ENCODE results near the gene ITIH4. TPM values are rescaled to one million over a fixed set of nuclear protein-coding genes. Genes with fewer than 3 reads are reported as not detected.
A peak's percentile ranks its signal among the peaks of the same experiment; 100 is the strongest.

ITIH4 gene
- total and polyA plus RNA-seq, 2 of the 13 experiments (the other 11 are each of a cell fraction or from before 2014, with no cell fraction given): 2.7 to 5.3 TPM

GRCh38 chr3:52777127-52777958 lies 53.1 kb downstream of the ITIH4 start, which contains the start of gene ITIH1 (continued):
- TF ChIP-seq, protein P1, sequence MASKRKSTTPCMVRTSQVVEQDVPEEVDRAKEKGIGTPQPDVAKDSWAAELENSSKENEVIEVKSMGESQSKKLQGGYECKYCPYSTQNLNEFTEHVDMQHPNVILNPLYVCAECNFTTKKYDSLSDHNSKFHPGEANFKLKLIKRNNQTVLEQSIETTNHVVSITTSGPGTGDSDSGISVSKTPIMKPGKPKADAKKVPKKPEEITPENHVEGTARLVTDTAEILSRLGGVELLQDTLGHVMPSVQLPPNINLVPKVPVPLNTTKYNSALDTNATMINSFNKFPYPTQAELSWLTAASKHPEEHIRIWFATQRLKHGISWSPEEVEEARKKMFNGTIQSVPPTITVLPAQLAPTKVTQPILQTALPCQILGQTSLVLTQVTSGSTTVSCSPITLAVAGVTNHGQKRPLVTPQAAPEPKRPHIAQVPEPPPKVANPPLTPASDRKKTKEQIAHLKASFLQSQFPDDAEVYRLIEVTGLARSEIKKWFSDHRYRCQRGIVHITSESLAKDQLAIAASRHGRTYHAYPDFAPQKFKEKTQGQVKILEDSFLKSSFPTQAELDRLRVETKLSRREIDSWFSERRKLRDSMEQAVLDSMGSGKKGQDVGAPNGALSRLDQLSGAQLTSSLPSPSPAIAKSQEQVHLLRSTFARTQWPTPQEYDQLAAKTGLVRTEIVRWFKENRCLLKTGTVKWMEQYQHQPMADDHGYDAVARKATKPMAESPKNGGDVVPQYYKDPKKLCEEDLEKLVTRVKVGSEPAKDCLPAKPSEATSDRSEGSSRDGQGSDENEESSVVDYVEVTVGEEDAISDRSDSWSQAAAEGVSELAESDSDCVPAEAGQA (IDR thresholded peaks at IDR 0.05; ENCODE audit: low read depth): no peak
- TF ChIP-seq, protein P1 (CRISPR knock-in tag; IDR thresholded peaks at IDR 0.05; ENCODE audit: borderline replicate concordance): no peak
- TF ChIP-seq KDM5B (CRISPR knock-in tag; IDR thresholded peaks at IDR 0.05; ENCODE audit: borderline replicate concordance): peak; percentile 45; the same call in 1 of the 2 replicates
- TF ChIP-seq ZSCAN22 (CRISPR knock-in tag; IDR thresholded peaks at IDR 0.05): no peak
- TF ChIP-seq ZNF281 (CRISPR knock-in tag; IDR thresholded peaks at IDR 0.05; ENCODE audit: borderline replicate concordance): no peak
- TF ChIP-seq MTA1 (CRISPR knock-in tag; IDR thresholded peaks at IDR 0.05; ENCODE audit: borderline replicate concordance): peak; percentile 37; the same call in 1 of the 2 replicates
- no peak for TF ChIP-seq ZNF672 (CRISPR knock-in tag; IDR thresholded peaks at IDR 0.05)
- TF ChIP-seq FOXM1 (CRISPR knock-in tag; IDR thresholded peaks at IDR 0.05): no peak
- TF ChIP-seq TBP (CRISPR knock-in tag; IDR thresholded peaks at IDR 0.05): no peak
- TF ChIP-seq MAX (IDR thresholded peaks at IDR 0.05): 0 out of 2 replicates have a peak, but pooled peaks have one; percentile 42
- no peak for TF ChIP-seq ZNF782 (CRISPR knock-in tag; IDR thresholded peaks at IDR 0.05; ENCODE audit: borderline replicate concordance)
- TF ChIP-seq, protein P2, sequence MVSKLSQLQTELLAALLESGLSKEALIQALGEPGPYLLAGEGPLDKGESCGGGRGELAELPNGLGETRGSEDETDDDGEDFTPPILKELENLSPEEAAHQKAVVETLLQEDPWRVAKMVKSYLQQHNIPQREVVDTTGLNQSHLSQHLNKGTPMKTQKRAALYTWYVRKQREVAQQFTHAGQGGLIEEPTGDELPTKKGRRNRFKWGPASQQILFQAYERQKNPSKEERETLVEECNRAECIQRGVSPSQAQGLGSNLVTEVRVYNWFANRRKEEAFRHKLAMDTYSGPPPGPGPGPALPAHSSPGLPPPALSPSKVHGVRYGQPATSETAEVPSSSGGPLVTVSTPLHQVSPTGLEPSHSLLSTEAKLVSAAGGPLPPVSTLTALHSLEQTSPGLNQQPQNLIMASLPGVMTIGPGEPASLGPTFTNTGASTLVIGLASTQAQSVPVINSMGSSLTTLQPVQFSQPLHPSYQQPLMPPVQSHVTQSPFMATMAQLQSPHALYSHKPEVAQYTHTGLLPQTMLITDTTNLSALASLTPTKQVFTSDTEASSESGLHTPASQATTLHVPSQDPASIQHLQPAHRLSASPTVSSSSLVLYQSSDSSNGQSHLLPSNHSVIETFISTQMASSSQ (IDR thresholded peaks at IDR 0.05; ENCODE audit: low read depth): peak; percentile 66
- TF ChIP-seq, protein P2 (CRISPR knock-in tag; IDR thresholded peaks at IDR 0.05; ENCODE audit: borderline replicate concordance): no peak
- TF ChIP-seq ZBTB7A (CRISPR knock-in tag; IDR thresholded peaks at IDR 0.05): peak; percentile 17; the same call in 1 of the 2 replicates
- TF ChIP-seq PITX1 (CRISPR knock-in tag; IDR thresholded peaks at IDR 0.05): peak; percentile 51; the same call in 1 of the 2 replicates
- no peak for TF ChIP-seq GZF1 (CRISPR knock-in tag; IDR thresholded peaks at IDR 0.05)

Data from HepG2 (cell line).